Suppressor macrophage (primary cell): ENCODE results near the gene SPANXN5.
A peak's percentile ranks its signal among the peaks of the same experiment; 100 is the strongest.
"Not testable (repeated sequence)": the region's sequence is repeated elsewhere in the genome, so short reads cannot be mapped to it uniquely, and the experiment has no call there.

Experiments
- DNase-seq, 4 experiments: peaks; one replicate each; pipeline ENCODE4 v3.0.0-alpha.2; 2020 to 2022
- total RNA-seq, 17 experiments: gene quantifications; one replicate each; lab custom pipeline; 2026; ENCODE audit warnings: mixed read lengths in 6 of 17, inconsistent platforms in 3 of 17; lab: John Stamatoyannopoulos, UW

SPANXN5 gene, protein sequence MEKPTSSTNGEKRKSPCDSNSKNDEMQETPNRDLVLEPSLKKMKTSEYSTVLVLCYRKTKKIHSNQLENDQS
- total RNA-seq, result 0 to 0.44 (median 0) reads per million in 17 experiments

DNA sequence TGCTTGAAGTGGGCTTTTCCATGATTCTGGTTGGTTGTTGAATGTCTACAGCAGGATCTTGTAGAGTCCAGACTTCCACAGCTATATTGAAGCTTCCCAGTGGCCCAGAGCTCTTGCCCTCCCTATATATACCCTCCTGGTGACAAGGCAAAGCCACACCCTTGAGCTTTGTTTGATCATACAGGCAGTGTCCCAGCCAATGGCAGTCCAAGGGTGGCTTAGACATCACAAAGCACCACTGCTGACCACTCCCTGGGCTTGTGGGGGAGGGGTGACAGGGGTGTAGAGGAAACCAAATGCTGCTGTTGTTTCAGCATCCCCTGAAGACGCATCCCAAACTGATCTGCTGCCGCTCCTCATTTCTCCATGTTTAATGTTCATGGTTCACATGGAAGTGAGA, at the start of gene SPANXN5:
TSS of gene SPANXN5 (minus strand) at position 101 of the 400 bp plus-strand sequence. CDS start at position 22, 79 bp downstream.
- DNase-seq, result not testable (repeated sequence)

DNA sequence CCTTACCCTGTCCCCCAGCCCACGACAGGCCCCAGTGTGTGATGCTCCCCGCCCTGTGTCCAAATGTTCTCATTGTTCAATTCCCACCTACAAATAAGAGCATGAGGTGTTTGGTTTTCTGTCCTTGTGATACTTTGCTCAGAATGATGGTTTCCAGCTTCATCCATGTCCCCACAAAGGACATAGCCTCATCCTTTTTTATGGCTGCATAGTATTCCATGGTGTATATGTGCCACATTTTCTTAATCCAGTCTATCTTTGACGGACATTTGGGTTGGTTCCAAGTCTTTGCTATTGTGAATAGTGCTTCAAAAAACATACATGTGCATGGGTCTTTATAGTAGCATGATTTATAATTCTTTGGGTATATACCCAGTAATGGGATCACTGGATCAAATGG, 46.4 kb upstream of the SPANXN5 start:
- DNase-seq, result not testable (repeated sequence)

DNA sequence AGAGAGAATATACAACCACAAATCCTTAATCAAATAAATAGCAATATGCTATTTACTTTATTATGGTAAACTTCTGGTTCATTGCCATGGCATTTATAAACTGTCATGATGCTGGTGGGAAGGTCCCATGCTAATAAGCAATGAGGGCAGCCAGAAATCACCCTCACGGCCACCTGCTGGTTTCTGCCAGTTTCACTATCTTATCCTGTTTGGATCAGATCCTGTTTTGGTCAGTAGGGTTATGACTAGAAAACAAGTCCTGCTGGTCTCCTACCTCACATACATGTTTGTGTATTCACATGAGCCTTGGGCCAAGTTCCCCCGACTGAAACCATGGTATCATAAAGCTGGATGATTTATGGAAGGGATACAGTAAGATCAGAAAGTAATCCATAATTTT, 41.9 kb upstream of the SPANXN5 start:
- no peak for DNase-seq

DNA sequence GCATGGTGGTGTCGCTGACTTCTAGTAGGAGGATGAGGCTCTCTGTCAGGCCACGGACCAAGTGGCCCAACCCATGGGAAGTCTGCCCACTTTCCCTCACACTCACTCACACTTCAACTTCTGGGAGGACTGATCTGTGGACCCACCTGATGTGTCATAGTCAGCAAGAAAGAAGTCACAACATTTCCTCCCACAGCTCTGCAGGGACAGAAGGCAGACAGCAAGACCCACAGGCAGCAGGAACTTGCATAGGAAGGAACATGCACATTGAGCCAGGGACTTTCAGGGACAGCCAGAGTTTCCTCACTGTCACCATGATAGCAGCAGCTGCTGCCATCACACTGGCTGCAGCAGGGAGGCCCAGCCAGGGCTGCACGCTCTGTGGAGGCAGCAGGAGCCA, 33.3 kb upstream of the SPANXN5 start:
- peak; percentile 42 to 74 (median 68) for DNase-seq

DNA sequence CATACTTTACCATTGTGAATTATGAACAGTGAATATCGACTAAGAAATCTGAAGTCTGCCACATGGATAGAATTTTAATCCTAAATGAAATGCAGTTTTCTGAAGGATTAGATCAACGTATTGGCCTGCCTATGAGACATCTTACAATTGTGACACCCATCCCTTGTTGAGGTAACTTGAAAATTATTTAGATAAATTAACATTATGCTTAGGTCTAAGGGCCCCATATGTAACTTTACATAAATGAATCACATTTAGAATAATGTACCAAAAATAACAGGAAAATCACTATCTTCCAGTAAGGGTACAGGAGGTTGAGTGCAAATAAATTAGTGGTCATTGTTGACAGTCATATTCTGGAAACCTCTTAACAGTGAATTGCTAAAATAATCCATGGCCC, 27.4 kb upstream of the SPANXN5 start:
- DNase-seq, result no peak

DNA sequence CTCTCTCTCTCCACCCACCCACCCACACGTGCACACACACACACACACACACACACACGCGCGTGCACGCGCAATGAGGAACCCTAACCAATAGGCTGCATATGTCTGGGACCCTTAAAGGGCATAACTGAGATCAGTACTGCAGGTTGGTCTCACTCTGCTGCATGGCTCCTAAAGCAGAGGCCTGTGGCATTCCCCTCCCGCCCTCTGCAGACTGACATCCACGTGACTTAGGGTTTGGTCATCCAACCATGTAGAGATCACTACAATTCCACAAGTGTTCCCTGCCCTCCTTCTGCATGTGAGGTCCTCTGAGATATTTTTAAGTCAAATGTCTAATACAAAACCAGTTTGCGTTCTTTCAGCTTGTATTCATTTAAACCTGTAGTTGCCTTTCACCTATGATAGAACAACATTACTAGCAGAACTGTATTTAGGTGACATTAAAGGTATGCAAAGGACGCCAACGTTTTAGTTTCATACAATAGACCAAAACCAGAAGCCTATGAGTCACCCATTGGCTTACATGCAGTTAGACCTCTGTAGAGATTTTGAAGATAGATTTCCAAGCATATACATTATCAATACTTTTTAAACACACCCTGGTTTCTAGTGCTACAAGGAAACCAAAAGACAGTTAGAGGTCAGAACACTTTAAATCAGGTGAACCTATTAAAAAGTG, 24.0 kb upstream of the SPANXN5 start:
- no peak for DNase-seq

DNA sequence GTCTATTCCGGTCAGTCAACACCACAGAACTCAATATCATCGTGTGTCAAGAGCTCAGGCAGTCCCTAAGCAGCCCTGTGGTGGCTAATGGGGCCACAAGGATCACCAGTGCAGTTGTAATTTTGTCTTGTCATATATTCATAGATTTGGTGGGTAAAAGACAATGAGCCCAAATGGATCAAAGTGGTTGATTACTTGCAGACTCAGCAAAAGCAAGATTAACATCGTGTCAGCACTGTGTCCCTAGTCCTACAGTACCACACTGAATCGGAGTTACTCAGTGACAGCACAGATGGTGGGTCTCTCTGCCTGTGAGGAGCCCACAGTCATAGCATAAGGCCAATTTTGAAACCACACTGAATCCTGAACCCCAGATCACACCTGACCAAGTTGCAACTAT, 22.6 kb upstream of the SPANXN5 start:
- DNase-seq, result no peak

DNA sequence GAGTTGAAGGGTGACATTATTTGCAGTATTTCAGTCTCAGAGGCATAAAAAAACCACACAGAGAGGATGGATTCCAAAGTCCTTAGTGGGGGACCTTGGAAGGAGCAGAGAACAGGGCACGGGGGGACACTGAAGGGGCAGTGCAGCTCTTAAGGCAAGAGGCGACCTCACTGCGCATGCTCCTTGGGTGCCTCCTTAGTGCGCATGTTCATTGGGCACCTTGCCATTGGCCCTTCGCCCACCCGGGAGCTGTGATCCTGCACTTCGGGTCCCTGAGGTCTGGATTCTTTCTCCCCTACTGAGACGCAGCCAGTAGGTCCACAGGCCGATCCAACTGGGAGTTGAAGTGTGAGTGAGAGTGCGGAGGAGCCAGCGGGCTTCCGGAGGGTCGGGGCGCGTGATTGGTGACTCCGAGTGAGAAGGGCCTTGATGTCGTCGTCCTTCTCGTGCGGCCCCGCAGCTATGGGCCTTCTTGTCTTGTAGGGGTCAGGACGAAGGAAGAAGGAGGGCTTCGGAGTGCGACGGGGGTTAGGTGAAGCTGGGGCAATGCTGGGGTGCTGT, 13.9 kb upstream of the SPANXN5 start, which contains the start of gene XAGE5:
TSS of gene XAGE5 (plus strand) at position 223 of the 561 bp plus-strand sequence. CDS start 1,280 bp downstream, outside the sequence.
- no peak for DNase-seq

DNA sequence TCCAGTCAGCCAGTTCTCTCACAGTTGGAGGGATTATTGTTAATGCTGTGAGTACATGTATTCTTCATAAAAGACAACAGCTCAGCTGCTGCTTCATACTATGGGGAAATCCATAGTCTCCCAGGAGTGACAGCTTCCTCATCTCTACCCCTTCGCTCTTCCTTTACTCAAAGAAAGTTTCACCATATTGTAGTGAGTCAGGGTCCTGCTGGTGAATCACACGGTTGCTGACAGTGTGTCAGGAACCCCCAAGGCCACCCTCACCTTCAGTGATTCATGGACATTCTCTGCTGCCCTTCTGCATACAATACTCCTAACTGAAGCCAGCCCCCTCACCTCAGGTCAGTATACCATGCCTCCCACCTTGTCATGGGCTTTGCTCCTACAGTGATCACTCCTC, 7.6 kb upstream of the SPANXN5 start:
- peak; percentile 20 to 65 (median 48) for DNase-seq

DNA sequence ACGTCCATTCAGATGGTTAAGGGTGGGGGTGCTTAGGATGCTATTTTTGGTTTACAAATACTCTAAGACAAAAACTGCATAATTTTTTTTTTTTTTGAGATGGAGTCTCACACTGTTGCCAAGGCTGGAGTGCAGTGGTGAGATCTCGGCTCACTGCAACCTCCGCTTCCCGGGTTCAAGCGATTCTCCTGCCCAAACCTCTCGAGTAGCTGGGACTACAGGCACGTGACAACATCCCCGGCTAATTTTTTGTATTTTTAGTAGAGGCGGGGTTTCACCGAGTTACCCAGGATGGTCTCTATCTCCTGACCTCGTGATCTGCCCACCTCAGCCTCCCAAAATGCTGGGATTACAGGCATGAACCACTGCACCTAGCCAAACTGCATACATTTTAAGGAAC, 23.7 kb downstream of the SPANXN5 start:
- DNase-seq, result not testable (repeated sequence)

DNA sequence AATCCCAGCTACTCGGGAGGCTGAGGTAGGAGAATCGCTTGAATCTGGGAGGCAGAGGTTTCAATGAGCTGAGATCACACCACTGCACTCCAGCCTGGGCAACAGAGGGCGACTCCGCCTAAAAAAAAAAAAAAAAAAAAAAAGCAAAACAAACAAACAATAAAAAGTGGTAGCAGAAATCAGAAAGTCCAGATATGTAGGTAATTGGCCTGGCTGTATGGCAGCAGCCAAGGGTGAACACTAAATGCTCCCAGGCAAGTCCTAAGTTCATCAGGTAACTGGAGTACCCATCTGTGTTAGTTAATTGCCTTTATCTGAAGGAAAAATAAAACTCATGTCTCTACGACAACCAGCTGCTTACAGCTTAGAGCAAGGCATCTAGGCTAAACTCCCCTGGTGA, 31.2 kb downstream of the SPANXN5 start:
- DNase-seq, result not testable (repeated sequence)

DNA sequence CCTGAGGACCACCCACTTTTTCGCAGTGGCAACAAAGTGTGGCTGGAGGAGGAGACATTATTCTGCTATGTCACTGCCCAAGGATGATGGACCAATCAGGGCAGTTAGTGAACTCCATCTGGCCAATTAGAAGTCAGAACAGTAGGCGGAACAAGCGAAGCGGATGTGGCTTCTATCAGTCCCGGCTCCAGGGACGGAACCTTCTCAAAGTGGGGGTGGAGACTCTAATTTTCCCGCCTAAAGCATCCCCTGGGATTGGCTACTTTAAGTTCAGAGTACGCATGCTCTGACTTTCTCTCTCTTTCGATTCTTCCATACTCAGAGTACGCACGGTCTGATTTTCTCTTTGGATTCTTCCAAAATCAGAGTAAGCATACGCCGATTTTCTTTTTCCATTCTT, 46.3 kb downstream of the SPANXN5 start, which contains the start of gene SSX2B:
TSS of gene SSX2B (plus strand) at position 301 of the 400 bp plus-strand sequence. CDS start 1,429 bp downstream, outside the sequence.
- DNase-seq, result not testable (repeated sequence)
